Transverse colon (tissue), 4 donors: ENCODE results near the gene OLFM1. TPM values are rescaled to one million over a fixed set of nuclear protein-coding genes. Genes with fewer than 3 reads are reported as not detected.

ENCODE experiments used
- DNase-seq: peaks from one replicate; pipeline ENCODE4 v3.0.0-alpha.2; 2019
- H3K27ac ChIP-seq, 4 donors: fragments of 200-600 bp; sonication (generic); 2 replicates each; pipeline ENCODE4 v1.5.1; 2016 to 2018; ENCODE audit warnings: inconsistent platforms in 4 of 4
- H3K27me3 ChIP-seq: fragments of 200-600 bp; sonication (generic); 2 replicates; pipeline ENCODE4 v1.5.1; 2017; ENCODE audit warnings: inconsistent platforms
- H3K36me3 ChIP-seq, 4 donors: fragments of 200-600 bp; sonication (generic); 2 replicates each; pipeline ENCODE4 v1.5.1; 2017 to 2019; ENCODE audit warnings: inconsistent platforms in 4 of 4
- H3K4me1 ChIP-seq, 4 donors: fragments of 200-600 bp; sonication (generic); 2 replicates each; pipeline ENCODE4 v1.5.1; 2017 to 2020; ENCODE audit warnings: inconsistent platforms in 4 of 4
- H3K4me3 ChIP-seq, 4 donors: fragments of 200-600 bp; sonication (generic); 1 replicate in 1 of 4; 2 replicates in 3 of 4; pipeline versions ENCODE4 v1.5.1 to v1.6.1; 2017 to 2019; ENCODE audit warnings: inconsistent platforms in 4 of 4
- H3K9me3 ChIP-seq, 2 donors: fragments of 200-600 bp; sonication (generic); 2 replicates each; pipeline ENCODE4 v1.5.1; 2017 to 2019; ENCODE audit warnings: inconsistent platforms in 2 of 2
- CTCF ChIP-seq, 5 experiments: fragments of 200-600 bp in 3 of 5; fragments of 450-650 bp in 2 of 5; sonication (generic) in 3 of 5; IDR thresholded peaks; 1 replicate in 2 of 5; 2 replicates in 3 of 5; pipeline ENCODE4 v1.5.1; 2016 to 2017; ENCODE audit warnings: antibody characterized with exemption in 5 of 5, inconsistent platforms in 3 of 5, mild to moderate bottlenecking in 2 of 5, moderate library complexity in 1 of 5
- EP300 ChIP-seq: sonication (generic); formaldehyde crosslinking; IDR thresholded peaks from one replicate; pipeline ENCODE4 v1.6.1; 2017; ENCODE audit warnings: antibody characterized with exemption, low read depth
- POLR2A ChIP-seq: fragments of 450-650 bp; IDR thresholded peaks from one replicate; pipeline ENCODE4 v1.6.1; 2016; ENCODE audit warnings: antibody characterized with exemption, mild to moderate bottlenecking, moderate library complexity
- POLR2AphosphoS5 ChIP-seq, 3 donors: sonication (generic); formaldehyde crosslinking; IDR thresholded peaks; one replicate each; pipeline ENCODE4 v1.6.1; 2016; ENCODE audit warnings: antibody characterized with exemption in 3 of 3
- WGBS, 2 donors: methylation state at CpG; one replicate each; pipeline ENCODE4 v1.1.5; 2018; ENCODE audit warnings: low coverage in 1 of 2; 5-methylcytosine and 5-hydroxymethylcytosine counted together
- in situ Hi-C, 4 donors: fragments of 200-750 bp; cut with MboI; loops; one replicate each; pipeline versions ENCODE4 v1.15.0 to v1.15.1; 2017; ENCODE audit warnings: low sequenced_read_pairs in 3 of 4, low pct_ligation_motif_present in 1 of 4, low pct_unique_long_range_greater_than_20kb in 1 of 4
- intact Hi-C: fragments of 100-400 bp; cut with DNase I; formaldehyde crosslinking; loops from one replicate; pipeline ENCODE4 v1.15.1; 2023; ENCODE audit warnings: low total_unique reads
- total RNA-seq, 4 donors: library from RNA; depleted of rRNA; stranded (reverse); fragments of >200 nt; gene quantifications; one replicate each; pipeline ENCODE4 v1.1.0, GENCODE V29; 2016

Gene OLFM1
- total RNA-seq, 4 donors from 2014 or later: 3.7 to 7.8 (median 4.0) TPM; not detected in 1

DNA sequence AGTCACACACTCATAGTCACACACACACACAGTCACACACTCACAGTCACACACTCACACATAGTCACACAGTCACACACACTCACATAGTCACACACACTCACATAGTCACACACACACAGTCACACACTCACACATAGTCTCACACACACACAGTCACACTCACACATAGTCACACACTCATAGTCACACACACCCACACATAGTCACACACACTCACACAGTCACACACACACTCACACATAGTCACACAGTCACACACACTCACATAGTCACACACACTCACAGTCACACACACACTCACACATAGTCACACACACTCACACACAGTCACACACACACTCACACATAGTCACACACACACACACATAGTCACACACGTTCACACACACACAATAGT lies 4.1 kb downstream of the OLFM1 start:
- H3K27ac ChIP-seq: no peak overlapping the region
- intact Hi-C loops (no loop called here), in situ Hi-C loops (loop anchor here (25.0 kb wide), 2 partner anchors 246 to 321 kb away; no protein-coding TSS in a partner anchor)
- H3K4me1 ChIP-seq: peaks cover 7 to 16% (median 12%) of the 10 kb centered on the region in 4 donors
- peaks cover 30% of the 10 kb centered on the region for H3K27me3 ChIP-seq
- no peak for TF ChIP-seq CTCF (IDR thresholded peaks at IDR 0.05)
- TF ChIP-seq EP300: no peak
- no peak for TF ChIP-seq POLR2AphosphoS5 (IDR thresholded peaks at IDR 0.05)
- TF ChIP-seq POLR2A: no peak
- no peak overlapping the region for H3K4me3 ChIP-seq
- DNase-seq: no peak
- no peaks in the 10 kb centered on the region for H3K9me3 ChIP-seq
- no peaks in the 10 kb centered on the region for H3K36me3 ChIP-seq
- 67% methylated on average over 1 of the region's 1 CpG; no CpG with 5 or more reads in 1 of the 2 donors for WGBS, 2 donors

GRCh38 chr9:135093111-135093510 lies 5.6 kb downstream of the OLFM1 start:
- Histone ChIP-seq H3K9me3 (no peaks in the 10 kb centered on the region), H3K27ac (no peak overlapping the region), H3K27me3 (peaks cover 17% of the 10 kb centered on the region), H3K4me3 (no peak overlapping the region), H3K36me3 (no peaks in the 10 kb centered on the region), H3K4me1 (peaks cover 0 to 7% (median 3%) of the 10 kb centered on the region in 4 donors)
- TF ChIP-seq CTCF (IDR thresholded peaks at IDR 0.05): no peak
- TF ChIP-seq POLR2A: no peak
- no peak for TF ChIP-seq POLR2AphosphoS5 (IDR thresholded peaks at IDR 0.05)
- 78 to 100% methylated on average over 1 to 5 of the region's 5 CpGs for WGBS, 2 donors
- intact Hi-C loops (no loop called here), in situ Hi-C loops (loop anchor here (25.0 kb wide), 2 partner anchors 244 to 319 kb away; no protein-coding TSS in a partner anchor)
- no peak for DNase-seq

DNA sequence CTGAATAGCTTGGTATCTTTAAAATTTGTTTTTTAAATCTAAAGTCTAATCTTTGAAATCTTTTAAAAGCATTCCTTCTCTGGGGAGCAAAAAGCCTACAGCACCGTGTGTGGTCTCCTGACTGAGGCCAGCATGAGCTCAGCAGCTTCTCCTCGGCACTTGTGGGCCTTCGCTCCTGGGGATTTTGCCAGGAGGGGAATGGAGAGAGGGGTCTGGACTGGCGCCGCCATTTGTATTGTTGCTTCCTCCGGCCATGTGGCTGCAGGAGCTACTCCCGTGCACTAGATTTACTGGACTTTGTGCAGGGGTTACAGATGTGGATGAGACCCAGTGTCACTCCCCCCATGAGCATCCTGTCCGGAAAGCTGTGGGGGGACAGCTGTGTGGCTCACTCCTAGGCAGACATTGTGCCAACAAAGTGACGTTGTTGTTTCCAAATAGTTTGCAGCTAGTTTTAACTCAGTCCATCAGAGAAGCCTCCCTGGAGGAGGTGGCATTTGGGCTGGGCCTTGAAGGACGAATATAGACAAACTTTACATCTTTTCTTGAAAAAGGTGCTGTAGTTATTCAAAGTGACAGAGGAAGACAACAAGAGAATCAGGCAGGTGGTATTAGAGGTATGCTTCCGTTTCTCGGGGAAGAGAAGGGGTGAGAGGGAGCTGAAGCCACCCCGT lies 6.6 kb downstream of the OLFM1 start:
- TF ChIP-seq EP300 (no peak), POLR2A (no peak), POLR2AphosphoS5 (IDR thresholded peaks at IDR 0.05) (no peak), CTCF (IDR thresholded peaks at IDR 0.05) (no peak)
- WGBS, 2 donors: 75 to 78% methylated on average over 6 to 13 of the region's 13 CpGs
- H3K4me3 ChIP-seq: no peak overlapping the region
- no peak overlapping the region for H3K27ac ChIP-seq
- peaks cover 8% of the 10 kb centered on the region for H3K27me3 ChIP-seq
- intact Hi-C loops (no loop called here), in situ Hi-C loops (loop anchor here (25.0 kb wide), 2 partner anchors 243 to 318 kb away; no protein-coding TSS in a partner anchor)
- no peaks in the 10 kb centered on the region for H3K36me3 ChIP-seq
- DNase-seq: no peak
- no peaks in the 10 kb centered on the region for H3K9me3 ChIP-seq
- no peaks in the 10 kb centered on the region for H3K4me1 ChIP-seq

DNA sequence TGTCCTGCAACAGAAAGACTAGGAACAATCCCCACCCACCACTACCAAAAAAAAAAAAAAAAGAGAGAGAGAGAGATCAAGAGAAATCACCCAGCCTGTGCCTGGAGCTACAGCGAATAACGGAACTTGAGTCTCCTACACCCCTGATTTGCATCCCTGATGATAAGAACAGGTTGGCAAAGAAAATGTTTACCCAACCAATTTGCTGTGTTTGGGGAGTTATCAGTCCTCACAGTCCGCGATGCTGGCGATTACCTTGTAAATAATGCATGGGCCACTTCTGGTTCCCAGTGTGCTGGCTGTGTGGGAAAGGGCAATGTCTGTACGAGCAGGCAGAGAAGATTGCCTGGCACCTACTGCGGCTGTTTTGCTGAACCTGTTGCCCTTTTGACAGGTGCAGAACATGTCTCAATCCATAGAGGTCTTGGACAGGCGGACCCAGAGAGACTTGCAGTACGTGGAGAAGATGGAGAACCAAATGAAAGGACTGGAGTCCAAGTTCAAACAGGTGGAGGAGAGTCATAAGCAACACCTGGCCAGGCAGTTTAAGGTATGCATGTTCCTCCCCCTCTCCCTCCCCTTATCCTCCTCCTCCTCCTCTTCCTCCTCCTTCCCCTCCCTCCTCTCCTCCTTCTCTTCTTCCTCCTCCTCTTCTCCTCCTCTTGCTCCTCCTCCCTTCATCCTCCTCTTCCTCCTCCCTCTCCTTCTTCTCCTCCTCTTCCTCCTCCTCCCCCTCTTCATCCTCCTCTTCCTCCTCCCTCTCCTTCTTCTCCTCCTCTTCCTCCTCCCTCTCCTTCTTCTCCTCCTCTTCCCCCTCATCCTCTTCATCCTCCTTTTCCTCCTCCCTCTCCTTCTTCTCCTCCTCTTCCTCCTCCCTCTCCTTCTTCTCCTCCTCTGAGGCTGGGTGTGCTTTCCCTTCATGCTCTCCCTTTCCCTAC lies 8.3 kb downstream of the OLFM1 start:
- no peak overlapping the region for H3K4me3 ChIP-seq
- intact Hi-C loops: no loop called here
- TF ChIP-seq POLR2AphosphoS5 (IDR thresholded peaks at IDR 0.05) (no peak), CTCF (IDR thresholded peaks at IDR 0.05) (no peak), EP300 (no peak), POLR2A (no peak)
- no peaks in the 10 kb centered on the region for H3K4me1 ChIP-seq
- no peaks in the 10 kb centered on the region for H3K27me3 ChIP-seq
- no peak overlapping the region for H3K27ac ChIP-seq
- no peaks in the 10 kb centered on the region for H3K9me3 ChIP-seq
- in situ Hi-C loops: loop anchor here (25.0 kb wide), 2 partner anchors 242 to 317 kb away; no protein-coding TSS in a partner anchor
- DNase-seq: no peak
- 38 to 46% methylated on average over 4 to 9 of the region's 9 CpGs for WGBS, 2 donors
- H3K36me3 ChIP-seq: no peaks in the 10 kb centered on the region
